ENCODE results near the gene MACF1. TPM values are rescaled to one million over a fixed set of nuclear protein-coding genes. Genes with fewer than 3 reads are reported as not detected.

MACF1 gene
- total and polyA plus RNA-seq, 2 of the 13 experiments (the other 11 are each of a cell fraction or from before 2014, with no cell fraction given): 36.7 to 65.4 TPM

DNA sequence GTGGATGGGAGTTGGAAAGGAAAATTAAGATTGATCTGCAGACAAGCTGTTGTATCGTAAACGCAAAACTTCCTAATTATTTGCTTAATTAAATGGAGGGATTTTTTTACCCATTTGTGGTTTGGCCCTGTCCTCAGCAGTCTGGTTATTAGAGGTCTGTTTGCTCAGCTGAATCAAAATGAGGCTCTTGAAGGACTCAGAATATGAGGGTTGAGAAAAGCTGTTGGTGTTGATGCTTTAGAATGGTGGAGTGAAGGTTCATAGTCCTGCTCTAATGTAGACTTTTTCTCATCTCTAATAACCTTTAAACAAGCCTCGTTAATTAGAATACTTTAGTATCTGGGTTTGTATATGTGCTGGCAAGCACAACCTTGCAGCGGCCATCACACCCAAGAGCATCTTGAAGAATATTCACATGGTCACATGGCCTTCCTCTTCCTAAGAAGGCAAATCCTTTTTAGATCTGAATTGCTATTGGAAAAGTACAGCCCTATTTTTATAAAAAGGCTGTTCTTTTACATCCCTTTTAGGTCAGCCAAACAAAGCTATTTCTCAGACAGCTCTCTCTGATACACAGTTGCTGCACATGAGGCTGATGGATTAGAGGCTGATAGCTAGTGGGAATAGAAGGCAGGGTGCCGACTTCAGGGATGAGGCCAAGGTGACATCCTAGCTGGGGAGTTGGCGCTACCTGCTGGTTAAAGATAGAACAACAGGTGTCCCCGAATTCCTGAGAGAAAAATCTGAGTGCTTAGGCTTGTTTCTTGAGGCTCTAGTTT is 53.8 kb downstream of the MACF1 start (continued):
- TF ChIP-seq HMGXB3 (CRISPR knock-in tag; IDR thresholded peaks at IDR 0.05; ENCODE audit: borderline replicate concordance): no peak
- no peak for TF ChIP-seq ZNF468 (CRISPR knock-in tag; IDR thresholded peaks at IDR 0.05)
- TF ChIP-seq POLR2AphosphoS2 (IDR thresholded peaks at IDR 0.05; ENCODE audit: low read depth, low read length): no peak
- TF ChIP-seq ISX (CRISPR knock-in tag; conservative IDR thresholded peaks at IDR 0.05): no peak
- TF ChIP-seq ZNF441 (CRISPR knock-in tag; IDR thresholded peaks at IDR 0.05; ENCODE audit: borderline replicate concordance): no peak
- no peak for TF ChIP-seq RFX5 (IDR thresholded peaks at IDR 0.05; ENCODE audit: low read depth, low read length)

GRCh38 chr1:39258925-39259244 is 54.4 kb downstream of the MACF1 start:
- Histone ChIP-seq H3K36me3 (replicated peaks in 1 of 2; ENCODE audit: control insufficient read depth in 1 of 2, insufficient read depth in 2 of 2, low read length in 2 of 2) (peaks cover 13 to 56% of the 10 kb centered on the region in 2 experiments), H3K9me3 (ENCODE audit: low read length) (no peaks in the 10 kb centered on the region), H3K27me3 (ENCODE audit: control insufficient read depth in 1 of 2, insufficient read depth in 2 of 2, low read length in 2 of 2) (no peaks in the 10 kb centered on the region), H2AFZ (ENCODE audit: low read length) (no peak overlapping the region), H4K20me1 (ENCODE audit: insufficient read depth, low read length) (no peaks in the 10 kb centered on the region), H3K4me1 (ENCODE audit: insufficient read depth, low read length) (no peaks in the 10 kb centered on the region), H3K27ac (ENCODE audit: extremely low read length, insufficient read depth, low read length) (no peak overlapping the region), H3K79me2 (ENCODE audit: insufficient read depth, low read length) (peaks cover 3% of the 10 kb centered on the region), H3K4me2 (ENCODE audit: low read depth, low read length) (no peak overlapping the region), H3K4me3 (replicated peaks in 1 of 3; ENCODE audit: insufficient read depth in 1 of 3, low read depth in 2 of 3, low read length in 3 of 3) (no peak overlapping the region), H3K9ac (ENCODE audit: insufficient read depth, low read depth, low read length) (no peak overlapping the region)
- FAIRE-seq (no peak), ATAC-seq (no peak), DNase-seq (ENCODE audit: low spot score) (no peak)
- intact Hi-C loops (cut with micrococcal nuclease; ENCODE audit: unreplicated experiment) (loop anchor here (1.0 kb wide), 3 partner anchors 67 to 161 kb away; no protein-coding TSS in a partner anchor), in situ Hi-C loops (cut with HindIII; ENCODE audit: extremely low pct_ligation_motif_present, low pct_unique_long_range_greater_than_20kb) (loop anchor here (5.0 kb wide), 1 partner anchor 157 kb away; no protein-coding TSS in a partner anchor)
- ChIA-PET POLR2A (interaction anchor here (1.1 to 1.3 kb wide), 2 partner anchors 67 to 153 kb away, joined by 3 to 6 read pairs; no protein-coding TSS in a partner anchor), CTCF (ENCODE audit: low intra/inter-chr PET ratio, low total read pairs) (interaction anchor here (0.9 to 3.4 kb wide), 5 partner anchors 66 to 160 kb away, joined by 3 to 29 read pairs (median 26); no protein-coding TSS in a partner anchor)
- BruUV-seq (replicated peaks): no TSS peak
- 0 out of 2 replicates have a peak, but pooled peaks have one; percentile 6 for TF ChIP-seq ZNF263 (CRISPR knock-in tag; IDR thresholded peaks at IDR 0.05)
- TF ChIP-seq, protein P1, sequence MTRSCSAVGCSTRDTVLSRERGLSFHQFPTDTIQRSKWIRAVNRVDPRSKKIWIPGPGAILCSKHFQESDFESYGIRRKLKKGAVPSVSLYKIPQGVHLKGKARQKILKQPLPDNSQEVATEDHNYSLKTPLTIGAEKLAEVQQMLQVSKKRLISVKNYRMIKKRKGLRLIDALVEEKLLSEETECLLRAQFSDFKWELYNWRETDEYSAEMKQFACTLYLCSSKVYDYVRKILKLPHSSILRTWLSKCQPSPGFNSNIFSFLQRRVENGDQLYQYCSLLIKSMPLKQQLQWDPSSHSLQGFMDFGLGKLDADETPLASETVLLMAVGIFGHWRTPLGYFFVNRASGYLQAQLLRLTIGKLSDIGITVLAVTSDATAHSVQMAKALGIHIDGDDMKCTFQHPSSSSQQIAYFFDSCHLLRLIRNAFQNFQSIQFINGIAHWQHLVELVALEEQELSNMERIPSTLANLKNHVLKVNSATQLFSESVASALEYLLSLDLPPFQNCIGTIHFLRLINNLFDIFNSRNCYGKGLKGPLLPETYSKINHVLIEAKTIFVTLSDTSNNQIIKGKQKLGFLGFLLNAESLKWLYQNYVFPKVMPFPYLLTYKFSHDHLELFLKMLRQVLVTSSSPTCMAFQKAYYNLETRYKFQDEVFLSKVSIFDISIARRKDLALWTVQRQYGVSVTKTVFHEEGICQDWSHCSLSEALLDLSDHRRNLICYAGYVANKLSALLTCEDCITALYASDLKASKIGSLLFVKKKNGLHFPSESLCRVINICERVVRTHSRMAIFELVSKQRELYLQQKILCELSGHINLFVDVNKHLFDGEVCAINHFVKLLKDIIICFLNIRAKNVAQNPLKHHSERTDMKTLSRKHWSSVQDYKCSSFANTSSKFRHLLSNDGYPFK (CRISPR knock-in tag; IDR thresholded peaks at IDR 0.05; ENCODE audit: borderline replicate concordance): no peak
- 0 out of 2 replicates have a peak, but pooled peaks have one; percentile 3 for TF ChIP-seq ZNF770 (CRISPR knock-in tag; IDR thresholded peaks at IDR 0.05)
- TF ChIP-seq GRHL1 (CRISPR knock-in tag; conservative IDR thresholded peaks at IDR 0.05): no peak

All from HepG2 (cell line).